Adrenal gland (tissue), 12 donors: ENCODE data around the gene ZNF521. TPM values are rescaled to one million over a fixed set of nuclear protein-coding genes. Genes with fewer than 3 reads are reported as not detected.

Experiments
- DNase-seq, 7 donors: peaks; one replicate each; pipeline ENCODE4 v3.0.0-alpha.2; 2019 to 2020
- H3K27ac ChIP-seq, 5 donors: fragments of 200-600 bp; sonication (generic) in 4 of 5; 1 replicate in 3 of 5; 2 replicates in 2 of 5; pipeline versions ENCODE4 v1.5.1 to v1.8.0; 2016 to 2020; ENCODE audit warnings: mild to moderate bottlenecking in 1 of 5
- H3K27me3 ChIP-seq: fragments of 200-600 bp; 2 replicates; pipeline ENCODE4 v1.8.0; 2021
- H3K36me3 ChIP-seq, 2 donors: fragments of 200-600 bp; replicated peaks in 1 of 2; 1 replicate in 1 of 2; 2 replicates in 1 of 2; pipeline versions ENCODE4 v1.5.1 to v1.8.0; 2018 to 2022
- H3K4me1 ChIP-seq, 2 donors: fragments of 200-600 bp; replicated peaks in 1 of 2; 1 replicate in 1 of 2; 2 replicates in 1 of 2; pipeline versions ENCODE4 v1.5.1 to v1.8.0; 2018 to 2021
- H3K4me3 ChIP-seq, 4 donors: fragments of 200-600 bp; sonication (generic) in 3 of 4; one replicate each; pipeline ENCODE4 v1.5.1; 2016 to 2018
- H3K9me3 ChIP-seq, 3 donors: fragments of 200-600 bp; sonication (generic) in 1 of 3; replicated peaks in 1 of 3; 1 replicate in 2 of 3; 2 replicates in 1 of 3; pipeline versions ENCODE4 v1.5.1 to v1.8.0; 2016 to 2021
- CTCF ChIP-seq, 6 experiments: fragments of 450-650 bp in 4 of 6; fragments of 200-600 bp in 2 of 6; sonication (generic) in 1 of 6; IDR thresholded peaks; 1 replicate in 5 of 6; 2 replicates in 1 of 6; pipeline versions ENCODE4 v1.5.1 to v1.8.0; 2016 to 2021; ENCODE audit warnings: antibody characterized with exemption in 6 of 6, mild to moderate bottlenecking in 2 of 6, moderate library complexity in 1 of 6
- POLR2A ChIP-seq, 2 donors: fragments of 450-650 bp; IDR thresholded peaks; one replicate each; pipeline ENCODE4 v1.6.1; 2017; ENCODE audit warnings: antibody characterized with exemption in 2 of 2, mild to moderate bottlenecking in 2 of 2, moderate library complexity in 1 of 2
- WGBS, 4 donors: extraction: QIAGEN DNeasy Blood & Tissue Kit in 2 of 4; methylation state at CpG; one replicate each; pipeline versions ENCODE4 v1.1.5 to v1.1.7; 2013 to 2017; 5-methylcytosine and 5-hydroxymethylcytosine counted together
- intact Hi-C, 2 donors: fragments of 100-400 bp; cut with DNase I; formaldehyde crosslinking; loops; one replicate each; pipeline versions ENCODE4 v1.14.1 to v1.15.0; 2022 to 2023
- polyA plus RNA-seq, 3 donors: library from polyadenylated mRNA; stranded (reverse); fragments of 200-250 nt in 2 of 3; fragments of 350-450 nt in 1 of 3; fragmentation: Illumina TruSeq in 1 of 3; extraction: RNeasy Lipid Tissue Mini Kit (QIAGEN cat#74804) in 1 of 3; gene quantifications; one replicate each; pipeline ENCODE4 v1.2.3, GENCODE V29; 2013 to 2014
- total RNA-seq, 9 donors: library from RNA; depleted of rRNA in 4 of 9; stranded (reverse); fragments of >200 nt in 4 of 9; fragments of 120-200 nt in 1 of 9; fragmentation: NEBNext Ultra II Directional in 1 of 9; extraction: Animal tissue kit (Norgen Biotek cat#: 25700) in 1 of 9; gene quantifications; one replicate each; pipeline versions ENCODE4 v1.1.0 to v1.2.4, GENCODE V29; 2013 to 2023
- donor health status: healthy with polysubstance abuse.
- donor health status: Bipolar disorder and iron deficiency.
- donor health status: DM: yes; HTN: yes; CAD: no.
- donor health status: DM: no; HTN: no; CAD: no.
- donor health status: DM: no; HTN: no; CAD: no.
- donor health status: DM: yes; HTN: yes; CAD: no.

ZNF521 gene
- total and polyA plus RNA-seq, 12 donors: 3.7 to 270 (median 43.0) TPM

GRCh38 chr18:25288340-25288938 lies 63.5 kb downstream of the ZNF521 start:
- Histone ChIP-seq H3K9me3 (no peaks in the 10 kb centered on the region), H3K4me1 (peaks cover 0 to 9% of the 10 kb centered on the region in 2 donors), H3K27me3 (no peaks in the 10 kb centered on the region), H3K27ac (no peak overlapping the region), H3K36me3 (no peaks in the 10 kb centered on the region), H3K4me3 (no peak overlapping the region)
- DNase-seq: no peak
- WGBS, 4 donors: 85 to 92% (median 89%) methylated on average over 4 of the region's 4 CpGs
- TF ChIP-seq CTCF (IDR thresholded peaks at IDR 0.05) (no peak), POLR2A (IDR thresholded peaks at IDR 0.05) (no peak)
- intact Hi-C loops: no loop called here

GRCh38 chr18:25287106-25287505 lies 64.9 kb downstream of the ZNF521 start:
- no peak for TF ChIP-seq CTCF (IDR thresholded peaks at IDR 0.05)
- no peak for TF ChIP-seq POLR2A (IDR thresholded peaks at IDR 0.05)
- intact Hi-C loops: no loop called here
- H3K27ac ChIP-seq: no peak overlapping the region
- DNase-seq: no peak
- H3K27me3 ChIP-seq: no peaks in the 10 kb centered on the region
- no peak overlapping the region for H3K4me3 ChIP-seq
- 87 to 94% (median 89%) methylated on average over 9 of the region's 9 CpGs for WGBS, 4 donors
- H3K36me3 ChIP-seq: no peaks in the 10 kb centered on the region
- peaks cover 0 to 9% of the 10 kb centered on the region in 2 donors for H3K4me1 ChIP-seq
- no peaks in the 10 kb centered on the region for H3K9me3 ChIP-seq

GRCh38 chr18:25284861-25285550 lies 67.0 kb downstream of the ZNF521 start:
- no peak overlapping the region for H3K4me3 ChIP-seq
- DNase-seq: no peak
- TF ChIP-seq POLR2A (IDR thresholded peaks at IDR 0.05) (no peak), CTCF (IDR thresholded peaks at IDR 0.05) (no peak)

GRCh38 chr18:25284281-25284680 lies 67.7 kb downstream of the ZNF521 start:
- Histone ChIP-seq H3K27me3 (no peaks in the 10 kb centered on the region), H3K36me3 (no peaks in the 10 kb centered on the region), H3K27ac (no peak overlapping the region), H3K4me3 (no peak overlapping the region), H3K4me1 (peaks cover 0 to 9% of the 10 kb centered on the region in 2 donors), H3K9me3 (no peaks in the 10 kb centered on the region)
- intact Hi-C loops: no loop called here
- DNase-seq: no peak
- 71 to 78% (median 74%) methylated on average over 7 of the region's 7 CpGs for WGBS, 4 donors
- TF ChIP-seq POLR2A (IDR thresholded peaks at IDR 0.05) (no peak), CTCF (IDR thresholded peaks at IDR 0.05) (no peak)

More at GRCh38 chr18:25284861-25285550, 67.0 kb downstream of the ZNF521 start:
- no peaks in the 10 kb centered on the region for H3K27me3 ChIP-seq
- no peak overlapping the region for H3K27ac ChIP-seq
- 68 to 81% (median 78%) methylated on average over 10 of the region's 10 CpGs for WGBS, 4 donors
- no peaks in the 10 kb centered on the region for H3K9me3 ChIP-seq
- no peaks in the 10 kb centered on the region for H3K36me3 ChIP-seq
- intact Hi-C loops: no loop called here
- H3K4me1 ChIP-seq: peaks cover 0 to 9% of the 10 kb centered on the region in 2 donors
